Lung (tissue), 12 donors: Measurements from ENCODE around the gene TRPM2. TPM values are rescaled to one million over a fixed set of nuclear protein-coding genes. Genes with fewer than 3 reads are reported as not detected.

Source experiments
- ATAC-seq: fragments of 200-7000 bp; cut with Tn5 transposase; one replicate; pipeline ENCODE4 v1.9.1; 2020; ENCODE audit warnings: moderate number of reproducible peaks; ENCODE audit not compliant: insufficient read depth, low FRiP score
- DNase-seq, 3 donors: peaks; one replicate each; pipeline ENCODE4 v3.0.0-alpha.2; 2013 to 2017
- H3K27ac ChIP-seq, 2 donors: one replicate each; pipeline ENCODE4 v1.5.1; 2013; ENCODE audit warnings: mild to moderate bottlenecking in 2 of 2, moderate library complexity in 2 of 2, control low read depth in 1 of 2, inconsistent platforms in 1 of 2, low read depth in 1 of 2, low read length in 1 of 2
- H3K27me3 ChIP-seq, 3 donors: one replicate each; pipeline ENCODE4 v1.5.1; 2013; ENCODE audit warnings: low read length in 2 of 3; ENCODE audit not compliant: control insufficient read depth in 3 of 3, insufficient read depth in 3 of 3
- H3K36me3 ChIP-seq, 4 donors: one replicate each; pipeline ENCODE4 v1.5.1; 2013; ENCODE audit warnings: low read length in 4 of 4, mild to moderate bottlenecking in 1 of 4, moderate library complexity in 1 of 4; ENCODE audit not compliant: control insufficient read depth in 4 of 4, insufficient read depth in 4 of 4
- H3K4me1 ChIP-seq, 5 donors: one replicate each; pipeline ENCODE4 v1.5.1; 2013; ENCODE audit warnings: low read length in 5 of 5, mild to moderate bottlenecking in 2 of 5, moderate library complexity in 1 of 5; ENCODE audit not compliant: control insufficient read depth in 5 of 5, insufficient read depth in 5 of 5
- H3K4me3 ChIP-seq: one replicate; pipeline ENCODE4 v1.5.1; 2013; ENCODE audit warnings: mild to moderate bottlenecking, control low read depth, moderate library complexity
- H3K9ac ChIP-seq, 2 donors: one replicate each; pipeline ENCODE4 v1.5.1; 2013; ENCODE audit warnings: low read length in 2 of 2, control low read depth in 1 of 2; ENCODE audit not compliant: insufficient read depth in 1 of 2
- H3K9me3 ChIP-seq, 4 donors: one replicate each; pipeline ENCODE4 v1.5.1; 2013; ENCODE audit warnings: low read length in 3 of 4, mild to moderate bottlenecking in 1 of 4, moderate library complexity in 1 of 4; ENCODE audit not compliant: control insufficient read depth in 4 of 4, insufficient read depth in 3 of 4
- CTCF ChIP-seq: IDR thresholded peaks from 2 replicates; pipeline ENCODE4 v1.5.1; 2012; ENCODE audit warnings: mild to moderate bottlenecking; ENCODE audit errors: control extremely low read depth, extremely low read depth
- WGBS, 2 donors: extraction: QIAGEN DNeasy Blood & Tissue Kit; methylation state at CpG; one replicate each; pipeline ENCODE4 v1.1.7; 2013; 5-methylcytosine and 5-hydroxymethylcytosine counted together
- polyA plus RNA-seq, 2 donors: library from polyadenylated mRNA; stranded (reverse); fragments of 200-250 nt; gene quantifications; one replicate each; pipeline ENCODE4 v1.2.1, GENCODE V29; 2013
- total RNA-seq, 2 donors: library from RNA; depleted of rRNA in 1 of 2; stranded (reverse); fragments of >200 nt in 1 of 2; gene quantifications; one replicate each; pipeline ENCODE4 v1.2.1, GENCODE V29; 2014 to 2021
- donor health status: control.
- donor health status: control.
- donor health status: Bipolar disorder and iron deficiency.
- donor health status: healthy.
- donor health status: DM: yes; HTN: yes; CAD: no.

TRPM2 gene
- total and polyA plus RNA-seq, 4 donors: 5.9 to 26.2 (median 10.3) TPM

GRCh38 chr21:44379515-44379848, 26.1 kb downstream of the TRPM2 start:
- Histone ChIP-seq H3K4me3 (no peak overlapping the region), H3K4me1 (no peaks in the 10 kb centered on the region), H3K9ac (no peak overlapping the region), H3K27ac (no peak overlapping the region), H3K36me3 (no peaks in the 10 kb centered on the region), H3K27me3 (peaks cover 0 to 2% (median 2%) of the 10 kb centered on the region in 3 donors), H3K9me3 (peaks cover 0 to 8% (median 4%) of the 10 kb centered on the region in 4 donors)
- ATAC-seq: no peak
- TF ChIP-seq CTCF: no peak
- 82 to 89% methylated on average over 5 of the region's 5 CpGs for WGBS, 2 donors
- DNase-seq: no peak

GRCh38 chr21:44379991-44380865, 26.8 kb downstream of the TRPM2 start:
- Histone ChIP-seq H3K4me3 (no peak overlapping the region), H3K4me1 (no peaks in the 10 kb centered on the region), H3K9ac (no peak overlapping the region), H3K27me3 (peaks cover 0 to 2% (median 2%) of the 10 kb centered on the region in 3 donors), H3K36me3 (no peaks in the 10 kb centered on the region), H3K27ac (no peak overlapping the region), H3K9me3 (peaks cover 0 to 6% (median 4%) of the 10 kb centered on the region in 4 donors)
- 68 to 74% methylated on average over 31 of the region's 31 CpGs for WGBS, 2 donors
- DNase-seq: no peak
- TF ChIP-seq CTCF: no peak
- no peak for ATAC-seq

DNA sequence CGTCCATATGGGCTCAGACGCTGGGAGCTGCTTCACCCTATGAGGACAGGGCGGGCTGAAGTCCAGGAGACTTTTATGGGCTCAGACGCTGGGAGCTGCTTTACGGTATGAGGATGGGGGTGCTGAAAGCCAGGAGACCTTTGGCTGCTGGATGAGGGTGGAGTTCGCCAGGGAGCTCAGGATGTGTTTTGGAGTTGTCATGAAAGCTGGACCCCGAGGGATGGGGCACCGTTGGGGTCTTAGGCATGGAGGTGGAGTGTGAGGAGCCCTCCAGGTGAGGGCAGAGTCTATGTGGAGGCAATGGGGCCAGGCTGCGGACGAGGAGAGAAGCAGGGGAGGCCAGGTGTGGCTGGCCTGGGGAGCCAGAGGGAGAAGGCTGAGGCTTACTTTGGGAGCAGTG, 27.5 kb downstream of the TRPM2 start:
- H3K9ac ChIP-seq: no peak overlapping the region
- peaks cover 0 to 2% (median 2%) of the 10 kb centered on the region in 3 donors for H3K27me3 ChIP-seq
- H3K4me1 ChIP-seq: no peaks in the 10 kb centered on the region
- DNase-seq: no peak
- no peak for ATAC-seq
- H3K36me3 ChIP-seq: no peaks in the 10 kb centered on the region
- 87 to 90% methylated on average over 10 of the region's 10 CpGs for WGBS, 2 donors
- no peak overlapping the region for H3K4me3 ChIP-seq
- peaks cover 0 to 10% (median 4%) of the 10 kb centered on the region in 4 donors for H3K9me3 ChIP-seq
- no peak overlapping the region for H3K27ac ChIP-seq
- no peak for TF ChIP-seq CTCF
